Activated T-cell treated with anti-CD3 and anti-CD28 coated beads for 48 hours (primary cell): ENCODE results near the gene DBI.

Source experiments
- DNase-seq: peaks from one replicate; pipeline ENCODE4 v3.0.0-alpha.2; 2020; ENCODE audit warnings: low read depth

DBI gene

DNA sequence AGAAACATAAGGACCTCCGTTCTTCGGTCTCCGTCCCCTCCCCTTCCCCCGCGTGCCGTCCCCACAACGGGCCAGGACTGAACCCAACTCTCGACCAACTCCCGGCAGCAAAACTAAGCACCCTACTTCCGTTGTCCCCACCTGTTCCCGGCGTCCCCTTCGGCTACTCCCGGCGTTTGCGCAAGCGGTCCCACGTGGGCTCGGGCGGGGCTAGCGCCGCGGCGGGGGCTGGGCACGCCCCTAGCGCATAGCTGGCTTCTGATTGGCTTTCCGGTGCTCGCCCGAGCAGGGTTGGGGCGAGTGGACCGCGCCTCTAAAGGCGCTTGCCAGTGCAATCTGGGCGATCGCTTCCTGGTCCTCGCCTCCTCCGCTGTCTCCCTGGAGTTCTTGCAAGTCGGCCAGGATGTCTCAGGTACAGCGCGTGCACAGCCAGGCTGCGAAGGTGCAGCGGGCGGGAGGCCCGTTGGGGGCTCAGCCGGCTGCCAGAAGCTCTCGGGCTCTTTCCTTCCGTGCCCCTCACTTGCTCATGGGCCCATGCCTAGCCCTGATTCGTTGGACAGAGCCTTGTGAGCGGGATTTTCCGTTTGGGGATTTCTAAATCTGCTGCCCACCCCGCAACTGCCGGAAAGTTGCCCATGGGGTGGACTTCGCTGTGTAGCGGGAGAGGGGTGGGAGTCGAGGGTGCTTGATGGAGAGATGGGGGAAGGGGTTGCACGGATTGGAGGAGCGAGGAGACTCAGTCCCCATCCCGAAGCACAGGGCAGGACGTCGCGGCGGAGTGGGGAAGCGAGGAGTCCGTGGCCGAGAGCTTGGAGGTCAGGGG is at the start of gene DBI, which contains the start of gene C2orf76:
Gene DBI (plus strand): TSS at position 329 of the 823 bp plus-strand sequence. CDS start 75 bp downstream, at position 404.
Gene C2orf76 (minus strand): TSS at position 186 of the 823 bp plus-strand sequence. CDS start 26,875 bp downstream, outside the sequence.
- DNase-seq = peak; percentile 93

GRCh38 chr2:119317554-119317953 is 49.2 kb upstream of the DBI start:
- DNase-seq = no peak

- DNase-seq = no peak
Observed at GRCh38 chr2:119319593-119319992, 47.2 kb upstream of the DBI start.

DNA sequence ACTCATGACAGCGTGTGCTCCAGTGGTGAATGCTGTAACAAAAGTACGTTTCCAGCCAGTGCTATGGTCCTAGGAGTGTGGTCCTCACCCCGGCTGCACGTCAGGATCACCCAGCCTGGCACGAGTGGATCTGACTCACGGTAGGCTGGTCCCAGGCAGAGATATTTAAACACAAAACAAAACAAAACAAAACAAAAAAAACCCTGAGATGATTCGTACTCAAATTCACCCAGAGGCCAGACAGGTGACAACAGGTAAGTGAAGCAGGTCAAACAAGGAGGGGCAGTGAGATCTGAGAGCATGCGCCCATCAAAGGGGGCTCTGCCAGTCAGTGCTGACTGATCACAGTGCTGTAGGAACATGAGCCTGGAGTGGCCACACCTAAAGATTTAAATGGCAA is 43.3 kb upstream of the DBI start:
- no peak for DNase-seq

DNA sequence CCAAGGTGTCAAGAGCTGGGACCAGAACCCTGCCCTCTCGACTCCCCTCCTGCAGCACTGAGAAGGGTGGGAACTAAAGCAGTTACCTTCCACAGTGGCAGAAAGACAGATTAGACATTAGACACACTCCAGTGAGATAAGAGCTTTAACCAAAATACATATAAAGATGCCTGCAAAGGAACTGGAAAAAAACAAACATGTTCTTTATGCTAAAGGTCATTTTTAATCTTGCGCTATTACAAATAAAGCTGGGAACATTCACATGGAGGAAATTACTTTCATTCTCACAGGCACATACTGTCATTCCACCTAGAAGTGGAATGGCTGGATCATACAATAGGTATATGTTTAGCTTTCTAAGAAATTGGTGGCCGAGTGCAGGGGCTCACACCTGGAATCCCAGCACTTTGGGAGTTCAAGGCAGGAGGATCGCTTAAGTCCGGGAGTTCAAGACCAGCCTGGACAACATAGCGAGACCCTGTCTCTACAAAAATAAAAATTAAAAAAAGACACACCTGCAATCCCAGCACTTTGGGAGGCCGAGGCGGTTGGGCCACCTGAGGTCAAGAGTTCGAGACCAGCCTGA is 42.0 kb upstream of the DBI start:
- DNase-seq = no peak

- DNase-seq = no peak
Observed at GRCh38 chr2:119326938-119327337, 39.8 kb upstream of the DBI start.

GRCh38 chr2:119327431-119327830 is 39.3 kb upstream of the DBI start:
- DNase-seq = no peak

- no peak for DNase-seq
Observed at GRCh38 chr2:119332953-119333352, 33.8 kb upstream of the DBI start.

- no peak for DNase-seq
Observed at GRCh38 chr2:119333360-119333759, 33.4 kb upstream of the DBI start.

- no peak for DNase-seq
Observed at GRCh38 chr2:119333833-119334232, 32.9 kb upstream of the DBI start.

DNA sequence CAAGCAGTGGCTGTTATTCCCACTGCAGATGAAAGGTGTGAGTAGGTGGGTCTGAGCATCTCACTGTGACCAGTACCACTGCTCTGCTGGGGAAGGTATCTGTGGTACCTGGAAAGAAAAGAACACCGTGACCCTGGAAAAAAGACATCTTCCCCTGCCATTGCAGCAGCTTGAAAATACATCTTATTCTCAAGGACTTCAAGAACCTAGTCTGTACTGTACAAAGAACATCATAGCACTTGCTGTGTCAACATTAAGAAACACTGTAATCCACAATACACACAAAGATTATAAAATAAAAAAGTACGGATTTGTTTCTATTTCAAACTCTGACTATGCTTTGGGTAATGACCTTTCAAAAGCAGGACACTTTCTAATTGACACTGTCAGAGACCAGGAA is 29.0 kb upstream of the DBI start:
- no peak for DNase-seq

DNA sequence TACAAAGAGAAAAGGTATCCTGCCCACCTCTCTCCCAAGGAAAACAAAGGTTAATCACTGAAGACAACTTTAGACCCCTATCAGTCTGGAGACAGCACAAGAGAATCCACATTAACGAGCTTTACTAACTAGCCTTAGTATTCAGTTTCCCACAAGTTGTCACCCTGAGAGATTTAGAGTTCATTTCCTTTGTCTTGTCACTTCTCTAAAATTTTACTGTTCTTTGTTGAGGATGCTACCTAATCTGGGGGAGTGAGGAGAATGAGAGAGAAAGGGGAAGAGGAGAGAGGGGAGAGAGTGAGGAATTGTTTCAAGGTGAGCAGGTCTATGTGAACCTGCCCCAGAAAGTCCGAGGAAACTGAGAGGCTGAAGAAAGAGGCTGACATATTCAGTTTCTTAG is 28.5 kb upstream of the DBI start:
- DNase-seq = no peak

DNA sequence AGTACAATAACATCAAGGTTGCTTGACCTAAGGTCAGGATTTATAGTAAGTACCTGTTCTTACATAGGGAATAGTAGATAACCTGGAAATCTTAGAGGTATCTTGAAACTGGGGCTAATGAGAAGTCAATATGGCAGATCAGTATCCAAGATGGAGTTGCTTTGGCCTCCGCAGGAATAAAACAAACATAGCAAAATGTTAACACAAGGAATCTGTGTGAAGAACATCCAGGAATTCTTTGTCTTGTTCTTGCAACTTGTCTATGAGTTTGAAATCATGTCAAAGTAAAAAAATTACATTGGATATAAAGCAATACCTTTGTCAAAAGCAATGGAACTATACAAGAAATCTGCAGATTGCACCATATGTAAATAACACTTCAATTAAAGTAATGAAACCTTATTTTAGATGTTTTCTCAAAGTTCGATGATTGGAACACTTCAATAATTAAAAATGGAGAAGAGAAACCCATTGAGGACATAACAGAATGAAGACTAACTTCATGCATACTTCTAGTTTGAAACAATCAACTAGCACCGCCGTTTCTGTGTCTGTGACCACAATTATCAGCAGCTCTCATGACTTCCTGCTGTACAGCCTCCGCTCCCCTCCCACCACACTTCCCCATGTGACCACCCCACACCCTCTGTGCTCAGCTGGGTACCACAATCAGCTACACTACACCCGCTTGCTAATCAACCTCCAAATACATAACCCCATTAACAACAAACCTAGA is 27.8 kb upstream of the DBI start:
- DNase-seq = no peak

- DNase-seq = no peak
Observed at GRCh38 chr2:119339562-119339923, 27.2 kb upstream of the DBI start.

GRCh38 chr2:119341684-119342083 is 25.1 kb upstream of the DBI start:
- no peak for DNase-seq

- DNase-seq = no peak
Observed at GRCh38 chr2:119349289-119349688, 17.5 kb upstream of the DBI start.

GRCh38 chr2:119350311-119350998 is 16.3 kb upstream of the DBI start:
- DNase-seq = no peak

- DNase-seq = no peak
Observed at GRCh38 chr2:119352357-119352756, 14.4 kb upstream of the DBI start.

DNA sequence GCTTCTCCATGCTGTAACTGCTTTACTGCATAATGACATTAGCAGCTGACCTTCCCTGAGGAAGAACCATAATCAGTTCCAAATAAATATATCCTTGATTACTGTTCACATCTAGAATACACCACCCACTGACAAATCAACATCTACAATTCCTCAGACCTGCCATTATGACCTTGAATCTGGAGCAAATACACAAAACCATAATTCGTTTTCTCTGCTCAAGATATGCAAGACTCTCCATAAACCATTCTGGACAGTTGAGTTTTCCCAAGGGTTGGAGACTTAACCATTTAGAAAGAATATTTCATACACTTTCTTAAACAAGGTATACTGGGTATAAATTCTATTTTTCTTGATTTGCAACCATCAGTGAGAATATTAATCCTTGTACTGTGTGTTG is 11.9 kb upstream of the DBI start:
- DNase-seq = no peak

DNA sequence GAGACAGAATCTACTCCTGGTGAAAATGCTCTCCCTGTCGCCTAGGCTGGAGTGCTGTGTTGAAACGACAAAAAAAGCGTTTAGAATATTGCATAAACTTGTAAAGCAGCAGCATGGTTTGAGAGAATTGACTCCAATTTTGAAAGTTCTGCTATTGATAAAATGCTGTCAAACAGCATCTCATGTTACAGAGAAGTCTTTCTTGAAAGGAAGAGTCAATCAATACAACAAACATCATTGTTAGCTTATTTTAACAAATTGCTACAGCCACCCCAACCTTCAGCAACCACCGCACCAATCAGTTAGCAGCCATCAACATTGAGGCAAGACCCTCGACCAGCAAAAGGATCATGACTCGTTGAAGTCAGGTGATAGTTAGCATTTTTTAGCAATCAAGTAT is 7.0 kb upstream of the DBI start:
- no peak for DNase-seq

DNA sequence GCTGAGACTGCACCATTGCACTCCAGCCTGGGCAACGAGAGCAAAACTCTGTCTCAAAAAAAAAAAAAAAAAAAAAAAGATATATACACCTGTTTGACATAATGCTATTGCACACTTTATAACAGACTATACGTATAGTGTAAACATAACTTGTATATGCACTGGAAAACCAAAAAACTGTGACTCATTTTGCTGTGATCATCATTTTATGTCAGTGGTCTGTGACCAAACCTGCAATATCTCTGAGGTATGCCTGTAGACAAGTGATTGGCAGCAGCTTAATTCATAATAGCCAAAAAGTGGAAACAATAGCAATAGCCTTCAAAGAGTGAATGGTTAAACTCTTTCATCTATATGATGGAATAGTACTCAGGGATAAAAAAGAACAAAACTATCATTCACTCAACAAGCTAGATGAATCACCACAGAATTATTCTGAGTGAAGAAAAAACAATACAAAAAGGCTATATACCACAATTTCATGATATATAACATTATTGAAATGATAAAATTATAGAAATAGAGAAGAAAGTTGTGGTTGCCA is 6.3 kb upstream of the DBI start:
- no peak for DNase-seq

DNA sequence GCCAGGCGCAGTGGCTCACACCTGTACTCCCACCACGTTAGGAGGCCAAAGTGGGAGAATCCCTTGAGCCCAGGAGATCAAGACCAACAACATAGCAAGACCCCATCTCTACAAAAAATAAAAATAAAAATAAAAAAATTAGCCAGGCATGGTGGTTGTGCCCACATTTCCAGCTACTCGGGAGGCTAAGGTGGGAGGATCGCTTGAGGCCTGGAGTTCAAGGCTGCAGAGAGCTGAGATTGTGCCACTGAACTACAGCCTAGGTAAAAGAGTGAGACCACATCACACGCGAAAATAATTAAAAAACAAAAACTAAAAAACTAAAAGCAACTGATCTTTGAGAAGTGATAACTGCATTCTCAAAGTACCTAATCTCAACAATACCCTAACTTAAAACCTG is 2.0 kb upstream of the DBI start:
- DNase-seq = no peak
